Mammary epithelial cell (primary cell): Measurements from ENCODE around the gene ELOF1.

Experiments
- EZH2 ChIP-seq: IDR thresholded peaks from 2 replicates; pipeline ENCODE4 v1.6.1; 2012; ENCODE audit warnings: low read length, inconsistent platforms, borderline replicate concordance
- TF ChIP-seq, protein P1 (sequence below), 2 donors: IDR thresholded peaks in 1 of 2; conservative IDR thresholded peaks in 1 of 2; 2 replicates each; pipeline ENCODE4 v1.5.1; 2011 to 2012; ENCODE audit warnings: inconsistent platforms in 2 of 2, low read length in 2 of 2, mild to moderate bottlenecking in 2 of 2, control low read depth in 1 of 2, low read depth in 1 of 2; ENCODE audit not compliant: insufficient read depth in 1 of 2; ENCODE audit errors: extremely low read depth in 1 of 2

- TF ChIP-seq, protein P1, sequence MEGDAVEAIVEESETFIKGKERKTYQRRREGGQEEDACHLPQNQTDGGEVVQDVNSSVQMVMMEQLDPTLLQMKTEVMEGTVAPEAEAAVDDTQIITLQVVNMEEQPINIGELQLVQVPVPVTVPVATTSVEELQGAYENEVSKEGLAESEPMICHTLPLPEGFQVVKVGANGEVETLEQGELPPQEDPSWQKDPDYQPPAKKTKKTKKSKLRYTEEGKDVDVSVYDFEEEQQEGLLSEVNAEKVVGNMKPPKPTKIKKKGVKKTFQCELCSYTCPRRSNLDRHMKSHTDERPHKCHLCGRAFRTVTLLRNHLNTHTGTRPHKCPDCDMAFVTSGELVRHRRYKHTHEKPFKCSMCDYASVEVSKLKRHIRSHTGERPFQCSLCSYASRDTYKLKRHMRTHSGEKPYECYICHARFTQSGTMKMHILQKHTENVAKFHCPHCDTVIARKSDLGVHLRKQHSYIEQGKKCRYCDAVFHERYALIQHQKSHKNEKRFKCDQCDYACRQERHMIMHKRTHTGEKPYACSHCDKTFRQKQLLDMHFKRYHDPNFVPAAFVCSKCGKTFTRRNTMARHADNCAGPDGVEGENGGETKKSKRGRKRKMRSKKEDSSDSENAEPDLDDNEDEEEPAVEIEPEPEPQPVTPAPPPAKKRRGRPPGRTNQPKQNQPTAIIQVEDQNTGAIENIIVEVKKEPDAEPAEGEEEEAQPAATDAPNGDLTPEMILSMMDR (conservative IDR thresholded peaks at IDR 0.05 in 1 of 2, IDR thresholded peaks at IDR 0.05 in 1 of 2; ENCODE audit: extremely low read depth in 1 of 2, insufficient read depth in 1 of 2, low read depth in 1 of 2, low read length in 2 of 2) = no peak
- TF ChIP-seq EZH2 = no peak
Measured at GRCh38 chr19:11519138-11519537, 39.9 kb downstream of the ELOF1 start.
